NCI-H526 (cell line): Measurements from ENCODE around the gene LHX5.

ENCODE experiments used
- DNase-seq, 2 experiments: peaks; one replicate each; lab custom pipeline; 2025; lab: John Stamatoyannopoulos, UW

Gene LHX5

DNA sequence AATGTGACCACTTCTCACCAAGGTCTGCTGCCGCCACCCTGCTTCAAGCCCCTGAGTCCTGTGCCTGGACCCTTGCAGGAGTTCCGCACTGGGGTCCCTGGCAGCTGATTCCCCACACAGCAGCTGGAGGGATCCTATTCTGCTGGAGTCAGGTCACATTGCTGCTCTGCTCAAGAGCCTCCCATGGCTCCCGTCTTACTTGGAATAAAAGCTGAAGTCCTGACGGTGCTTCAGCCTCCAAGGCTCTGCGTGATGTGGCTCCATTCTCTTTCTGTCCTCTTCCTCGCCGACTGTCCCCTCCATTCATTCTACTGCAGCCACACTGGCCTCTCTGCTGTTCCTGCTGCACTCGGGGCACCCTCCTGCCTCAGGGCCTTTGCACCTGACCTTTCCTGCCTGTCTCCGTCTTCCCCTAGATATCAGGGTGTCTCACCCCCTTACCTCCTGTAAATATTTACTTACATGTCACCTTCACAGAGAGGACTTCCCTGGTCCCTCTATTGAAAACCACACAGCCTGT, 57.1 kb downstream of the LHX5 start:
- no peak for DNase-seq

DNA sequence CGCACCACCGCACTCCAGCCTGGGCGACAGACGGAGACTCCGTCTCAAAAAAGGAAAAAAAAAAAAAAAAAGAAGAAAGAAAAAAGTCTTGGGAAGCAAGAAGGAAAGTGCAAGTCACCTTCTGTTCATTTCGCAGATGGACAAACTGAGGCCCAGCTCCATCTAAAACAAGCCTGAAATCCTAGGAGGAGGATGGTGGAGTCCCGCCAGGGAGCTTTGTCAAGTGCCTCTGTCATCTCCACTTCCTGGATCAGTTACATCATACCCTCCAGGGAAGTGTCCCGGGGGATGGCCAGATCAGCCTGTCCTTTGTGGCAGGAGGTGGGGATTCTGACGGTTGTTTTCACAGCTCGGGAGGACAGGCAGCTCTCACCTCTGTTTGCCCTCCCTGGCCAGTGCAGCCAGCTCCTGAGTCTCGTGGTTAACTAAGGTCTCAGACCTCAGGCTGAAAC, 58.2 kb downstream of the LHX5 start:
- no peak for DNase-seq
